HUES48 (cell line): ENCODE measurements around the gene CACNA1C.

Experiments
- H3K27ac ChIP-seq: one replicate; pipeline ENCODE4 v1.7.0; 2013; ENCODE audit warnings: low read depth, low read length, inconsistent platforms
- H3K27me3 ChIP-seq: 2 replicates; pipeline ENCODE4 v1.6.1; 2013; ENCODE audit warnings: mild to moderate bottlenecking, low read length; ENCODE audit not compliant: control insufficient read depth, insufficient read depth
- H3K36me3 ChIP-seq: 2 replicates; pipeline ENCODE4 v1.6.1; 2013; ENCODE audit warnings: low read length; ENCODE audit not compliant: control insufficient read depth, insufficient read depth
- H3K4me1 ChIP-seq: 2 replicates; pipeline ENCODE4 v1.6.1; 2013; ENCODE audit warnings: mild to moderate bottlenecking, low read length; ENCODE audit not compliant: control insufficient read depth, insufficient read depth
- H3K4me3 ChIP-seq: 2 replicates; pipeline ENCODE4 v1.5.1; 2013; ENCODE audit warnings: mild to moderate bottlenecking, low read depth, low read length
- H3K9ac ChIP-seq: 2 replicates; pipeline ENCODE4 v1.6.1; 2013; ENCODE audit warnings: mild to moderate bottlenecking, low read depth, low read length, moderate library complexity
- H3K9me3 ChIP-seq: 2 replicates; pipeline ENCODE4 v1.6.1; 2013; ENCODE audit warnings: low read length; ENCODE audit not compliant: control insufficient read depth, insufficient read depth

CACNA1C gene

DNA sequence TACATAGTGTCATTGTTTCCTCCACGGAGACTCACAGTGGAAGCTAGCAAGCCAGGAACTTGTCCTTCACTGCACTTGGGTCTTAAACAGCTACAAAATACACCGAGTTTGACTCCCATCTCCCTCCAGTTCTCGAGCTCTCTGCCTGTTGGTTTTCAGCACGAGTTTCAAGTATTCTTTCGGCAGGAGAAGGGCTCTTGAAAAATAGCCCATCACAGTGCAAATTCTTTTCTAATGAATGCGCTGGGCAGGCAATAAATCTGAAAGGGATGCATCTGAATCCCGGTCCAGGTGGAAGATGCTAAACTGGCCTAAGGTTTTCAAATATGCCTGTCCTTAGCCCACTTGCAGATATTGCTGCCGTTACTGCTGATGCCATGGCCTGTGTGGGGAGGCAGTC is 173.9 kb downstream of the CACNA1C start:
- Histone ChIP-seq H3K9ac (no peak overlapping the region), H3K4me3 (no peak overlapping the region), H3K36me3 (no peaks in the 10 kb centered on the region), H3K9me3 (no peaks in the 10 kb centered on the region), H3K4me1 (no peaks in the 10 kb centered on the region), H3K27ac (no peak overlapping the region), H3K27me3 (no peaks in the 10 kb centered on the region)

DNA sequence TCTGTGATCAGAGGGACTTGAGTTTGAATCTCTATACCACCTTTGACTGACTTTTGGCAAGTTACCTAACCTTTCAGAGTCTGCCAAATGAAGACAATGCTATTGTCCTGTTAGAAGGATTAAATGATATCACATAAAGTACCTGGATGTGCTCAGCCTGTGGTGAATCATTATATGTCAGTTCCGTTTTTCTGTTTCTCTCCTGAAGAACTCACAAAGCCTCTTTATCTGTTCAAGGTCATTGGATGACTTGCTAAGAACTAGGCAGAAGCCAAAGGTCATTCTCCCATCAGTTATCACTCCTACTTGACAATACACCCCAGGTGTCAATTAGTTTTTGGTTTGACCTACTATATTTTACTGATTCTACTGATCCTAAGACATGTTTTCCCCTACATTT is 174.6 kb downstream of the CACNA1C start:
- Histone ChIP-seq H3K4me1 (no peaks in the 10 kb centered on the region), H3K36me3 (no peaks in the 10 kb centered on the region), H3K4me3 (no peak overlapping the region), H3K9me3 (no peaks in the 10 kb centered on the region), H3K27ac (no peak overlapping the region), H3K27me3 (no peaks in the 10 kb centered on the region), H3K9ac (no peak overlapping the region)

DNA sequence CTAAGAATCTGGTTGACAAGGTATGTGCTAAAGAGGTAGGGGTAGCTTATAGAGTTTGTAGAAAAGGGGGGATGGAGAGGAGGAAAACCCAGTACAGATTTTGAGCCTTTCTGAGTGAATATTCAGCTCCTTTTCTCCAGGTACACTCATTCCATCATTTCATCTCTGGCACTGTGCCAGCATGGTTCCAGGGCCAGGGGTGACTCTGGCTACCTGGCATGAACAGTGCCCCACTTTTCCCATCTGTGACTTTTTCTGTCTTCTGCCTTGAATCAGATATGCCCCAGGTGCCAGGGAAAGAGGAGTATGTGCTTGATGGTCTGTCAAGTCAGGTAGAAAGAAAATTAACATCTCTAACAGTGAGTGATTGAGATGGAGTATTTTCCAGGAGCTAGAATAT is 175.7 kb downstream of the CACNA1C start:
- no peaks in the 10 kb centered on the region for H3K4me1 ChIP-seq
- H3K9ac ChIP-seq = no peak overlapping the region
- H3K27me3 ChIP-seq = no peaks in the 10 kb centered on the region
- no peaks in the 10 kb centered on the region for H3K9me3 ChIP-seq
- no peak overlapping the region for H3K4me3 ChIP-seq
- no peaks in the 10 kb centered on the region for H3K36me3 ChIP-seq
- H3K27ac ChIP-seq = no peak overlapping the region

DNA sequence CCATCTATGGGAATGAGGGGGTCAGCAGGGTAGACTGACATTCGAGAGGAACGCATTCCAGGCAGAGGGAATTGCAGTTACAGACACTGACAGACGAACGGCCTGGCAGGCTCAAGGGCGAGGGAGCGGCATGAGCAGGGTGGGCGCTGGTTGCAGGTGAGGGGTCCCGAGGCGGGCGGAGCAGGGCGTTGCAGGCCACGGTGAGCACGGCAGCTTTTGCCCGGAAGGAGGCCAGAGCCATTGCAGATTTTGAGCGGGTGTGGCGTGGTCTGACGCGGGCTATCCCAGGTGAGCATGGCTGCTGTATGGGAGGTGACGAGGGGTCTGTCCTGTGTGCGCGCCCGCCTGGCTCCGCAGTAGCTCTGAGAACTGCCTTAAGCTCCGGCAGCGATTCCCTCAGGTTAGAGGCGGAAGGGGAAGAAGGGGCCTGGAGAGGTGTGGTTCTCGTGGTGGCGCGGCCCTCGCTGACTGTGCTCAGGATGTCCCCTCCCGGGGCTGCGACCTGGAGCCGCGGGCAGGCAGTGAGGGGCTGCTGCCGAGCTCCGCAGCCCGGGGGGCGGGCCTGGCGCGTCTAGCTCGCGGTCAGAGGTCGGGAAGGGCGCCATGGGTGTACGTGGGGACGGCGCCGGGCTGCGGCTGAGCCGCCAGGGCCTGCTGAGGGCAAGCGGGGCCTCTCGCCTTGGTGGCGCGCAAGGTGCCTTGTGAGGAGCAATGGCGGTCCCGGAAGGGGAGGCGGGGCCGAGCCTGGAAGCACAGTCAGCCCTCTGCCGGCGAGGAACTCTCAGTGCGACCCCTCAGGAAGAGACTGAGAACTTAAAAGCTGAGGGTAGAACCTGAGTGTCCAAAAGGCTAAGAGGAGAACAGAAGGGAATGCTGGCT is 177.1 kb downstream of the CACNA1C start:
- Histone ChIP-seq H3K27me3 (no peaks in the 10 kb centered on the region), H3K27ac (no peak overlapping the region), H3K4me1 (no peaks in the 10 kb centered on the region), H3K4me3 (no peak overlapping the region), H3K9ac (no peak overlapping the region), H3K9me3 (no peaks in the 10 kb centered on the region), H3K36me3 (no peaks in the 10 kb centered on the region)

DNA sequence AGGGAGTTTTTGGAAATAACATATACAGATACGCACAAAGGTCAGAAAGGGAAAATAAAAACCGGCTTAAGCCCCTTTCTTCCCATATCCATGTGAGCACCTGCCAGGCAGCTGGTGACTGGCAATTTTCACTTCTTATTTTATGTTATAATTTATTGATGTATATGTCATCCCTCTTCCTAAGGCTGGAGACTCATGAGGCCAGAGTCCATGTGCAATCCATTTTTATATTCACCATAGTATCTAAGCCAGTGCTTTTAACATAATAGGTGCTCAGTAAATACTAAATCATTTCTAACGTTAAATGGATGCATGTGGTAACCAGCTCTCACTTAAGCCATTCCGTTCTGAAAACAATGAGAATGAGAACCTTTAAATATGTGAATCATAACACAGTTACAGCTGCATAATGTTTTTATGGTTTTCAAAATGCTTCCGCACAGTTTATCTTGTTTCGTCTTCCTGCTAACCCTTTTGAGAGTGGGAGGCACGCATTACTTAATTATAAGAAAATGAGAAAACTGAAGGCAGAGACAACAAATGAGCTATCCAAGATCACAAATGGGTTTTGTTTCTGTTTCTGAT is 178.3 kb downstream of the CACNA1C start:
- Histone ChIP-seq H3K27ac (no peak overlapping the region), H3K27me3 (no peaks in the 10 kb centered on the region), H3K36me3 (no peaks in the 10 kb centered on the region), H3K4me1 (no peaks in the 10 kb centered on the region), H3K4me3 (no peak overlapping the region), H3K9ac (no peak overlapping the region), H3K9me3 (no peaks in the 10 kb centered on the region)

DNA sequence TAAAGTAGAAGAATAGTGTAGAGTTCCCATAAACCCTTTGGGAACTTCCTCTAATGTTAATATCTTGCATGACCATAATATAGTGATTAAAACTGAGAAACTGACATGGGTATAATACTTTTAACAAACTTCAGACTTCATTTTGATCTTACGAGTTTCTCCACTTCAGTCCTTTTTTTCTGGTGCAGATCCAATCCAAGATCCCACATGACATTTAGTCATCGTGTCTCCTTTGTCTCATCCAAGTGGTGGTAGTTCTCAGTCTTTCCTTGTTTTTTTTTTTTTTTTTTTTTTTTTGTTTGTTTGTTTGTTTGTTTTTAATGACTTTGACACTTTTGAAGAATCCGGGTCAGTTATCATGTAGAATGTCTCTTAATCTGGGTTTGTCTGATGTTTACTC is 179.2 kb downstream of the CACNA1C start:
- no peak overlapping the region for H3K9ac ChIP-seq
- no peaks in the 10 kb centered on the region for H3K27me3 ChIP-seq

DNA sequence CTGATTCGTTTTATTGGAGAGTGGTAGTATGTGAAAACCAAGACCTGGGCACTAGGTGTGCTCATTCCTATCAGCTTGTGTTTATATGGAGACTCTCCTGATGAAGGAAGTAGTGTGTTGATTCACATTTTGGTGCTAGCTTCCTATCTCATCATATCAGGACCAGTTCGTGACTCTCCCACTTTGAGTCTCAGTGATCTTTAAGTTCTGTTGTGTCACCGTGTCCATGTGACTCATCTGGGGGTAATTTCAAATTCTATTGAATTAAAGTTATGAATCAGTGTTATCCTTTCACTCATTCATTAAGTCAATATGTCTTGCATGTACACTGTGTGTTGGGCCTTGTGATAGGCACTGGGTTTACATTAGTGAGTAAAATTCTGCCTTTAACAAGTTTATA is 180.2 kb downstream of the CACNA1C start:
- Histone ChIP-seq H3K27me3 (no peaks in the 10 kb centered on the region), H3K4me1 (no peaks in the 10 kb centered on the region), H3K4me3 (no peak overlapping the region), H3K27ac (no peak overlapping the region), H3K9ac (no peak overlapping the region), H3K36me3 (no peaks in the 10 kb centered on the region), H3K9me3 (no peaks in the 10 kb centered on the region)

More for the DNA sequence above, 179.2 kb downstream of the CACNA1C start:
- H3K27ac ChIP-seq = no peak overlapping the region
- no peaks in the 10 kb centered on the region for H3K9me3 ChIP-seq
- no peak overlapping the region for H3K4me3 ChIP-seq
- no peaks in the 10 kb centered on the region for H3K36me3 ChIP-seq
- H3K4me1 ChIP-seq = no peaks in the 10 kb centered on the region

DNA sequence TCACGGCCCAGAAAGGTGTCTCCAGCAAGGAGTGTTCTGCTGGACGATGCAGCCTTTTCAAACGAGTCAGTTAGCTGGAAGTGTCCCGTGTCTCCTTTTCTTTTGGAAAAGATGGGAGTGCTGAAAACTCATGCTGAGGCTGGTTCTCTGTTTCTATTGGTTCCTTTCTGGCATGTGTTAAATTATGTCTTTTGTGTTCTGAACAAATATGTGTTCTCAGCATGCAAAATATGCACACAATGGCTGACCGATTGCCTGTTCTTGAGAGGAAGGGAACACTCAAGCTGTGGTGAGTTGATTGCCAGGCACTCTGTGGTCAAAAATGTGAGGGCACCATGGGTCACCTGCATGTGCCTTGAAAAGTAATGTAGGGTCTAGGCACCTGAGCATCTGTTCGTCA is 181.3 kb downstream of the CACNA1C start:
- Histone ChIP-seq H3K4me3 (no peak overlapping the region), H3K27ac (no peak overlapping the region), H3K27me3 (no peaks in the 10 kb centered on the region), H3K9me3 (no peaks in the 10 kb centered on the region), H3K9ac (no peak overlapping the region), H3K36me3 (no peaks in the 10 kb centered on the region), H3K4me1 (no peaks in the 10 kb centered on the region)

DNA sequence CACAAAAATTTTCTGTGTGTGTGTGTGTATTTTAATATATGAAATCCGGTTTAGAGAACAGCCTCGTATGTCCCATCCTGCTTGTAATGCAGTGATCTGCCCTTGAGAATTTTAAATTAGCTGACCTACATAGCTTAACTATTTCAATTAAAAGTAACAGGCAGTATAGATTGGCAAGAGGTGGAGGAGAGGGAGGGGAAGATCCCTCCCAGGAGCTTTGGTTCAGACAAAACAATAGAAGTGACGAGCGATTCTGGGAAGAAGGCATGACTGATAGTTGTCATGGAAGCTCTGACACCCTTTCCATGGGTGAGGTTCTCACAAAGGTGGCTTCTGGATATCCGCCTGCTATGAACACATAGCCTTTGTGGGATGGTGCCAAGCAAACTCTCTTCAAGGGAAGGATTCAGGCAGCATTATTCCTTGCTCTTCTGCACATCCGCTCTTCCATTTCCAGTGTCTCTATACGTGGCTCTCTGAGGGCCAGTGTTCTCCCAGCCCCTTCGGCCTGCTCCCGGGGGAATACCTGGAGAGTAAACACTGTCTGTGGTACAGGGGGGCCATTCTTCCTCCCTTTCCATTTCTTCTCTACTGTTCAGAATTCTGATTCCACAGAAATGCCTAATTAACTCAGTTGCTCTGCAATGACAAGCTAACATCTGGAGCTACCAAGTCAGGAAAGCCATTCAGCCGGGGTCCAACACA is 182.0 kb downstream of the CACNA1C start:
- H3K9me3 ChIP-seq = no peaks in the 10 kb centered on the region
- no peaks in the 10 kb centered on the region for H3K27me3 ChIP-seq
- no peaks in the 10 kb centered on the region for H3K36me3 ChIP-seq
- no peaks in the 10 kb centered on the region for H3K4me1 ChIP-seq
- H3K27ac ChIP-seq = no peak overlapping the region
- H3K9ac ChIP-seq = no peak overlapping the region
- no peak overlapping the region for H3K4me3 ChIP-seq

DNA sequence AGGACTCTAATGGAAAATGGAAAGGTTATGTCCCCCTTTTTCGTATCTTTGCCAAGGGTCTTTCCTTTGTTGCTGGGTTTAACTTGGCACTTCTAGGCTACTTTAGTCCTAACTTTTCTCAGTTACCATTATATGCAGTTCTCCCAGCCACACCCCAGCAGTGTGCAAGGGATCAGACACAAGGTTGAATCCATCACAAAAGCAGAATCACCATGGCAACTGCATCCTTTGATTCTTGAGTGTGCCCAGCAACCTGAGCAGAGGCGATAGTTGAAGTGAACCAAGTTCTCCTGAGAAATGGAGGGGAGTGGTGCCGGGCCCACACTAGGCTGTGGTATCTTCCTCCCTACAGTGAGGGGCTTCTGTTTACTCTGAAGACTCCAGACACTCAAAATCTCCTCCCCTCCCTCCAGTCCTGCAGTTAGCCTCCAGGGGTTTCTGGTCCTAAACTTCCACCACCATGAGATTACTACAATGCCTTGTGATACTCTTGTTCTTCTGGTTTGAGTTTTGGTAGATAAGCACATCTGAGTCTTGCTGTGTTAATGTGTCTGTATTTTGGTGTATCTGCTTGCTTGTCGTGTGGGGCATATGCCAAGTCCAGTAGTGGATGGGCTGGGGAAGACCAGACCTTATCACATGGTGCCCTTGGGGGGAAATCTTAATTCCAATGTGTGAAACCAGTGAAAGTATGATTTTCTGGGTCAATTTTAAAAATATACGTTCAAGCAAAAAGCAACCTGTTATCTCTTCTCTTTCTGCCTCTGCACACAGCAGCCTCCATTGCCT is 183.9 kb downstream of the CACNA1C start:
- Histone ChIP-seq H3K27ac (no peak overlapping the region), H3K27me3 (no peaks in the 10 kb centered on the region), H3K4me3 (no peak overlapping the region), H3K4me1 (no peaks in the 10 kb centered on the region), H3K36me3 (no peaks in the 10 kb centered on the region), H3K9ac (no peak overlapping the region), H3K9me3 (no peaks in the 10 kb centered on the region)
